Measurements from ENCODE around the gene ESRRB.

The ESRRB gene

GRCh38 chr14:76518366-76518765 is 142.4 kb downstream of the ESRRB start:
- H3K4me1 ChIP-seq (ENCODE audit: insufficient read depth, low read length, poor library complexity, severe bottlenecking), result no peaks in the 10 kb centered on the region
- no peak for TF ChIP-seq CTCF (conservative IDR thresholded peaks at IDR 0.05; ENCODE audit: low read length)
- TF ChIP-seq EZH2phosphoT487 (IDR thresholded peaks at IDR 0.05; ENCODE audit: borderline replicate concordance), result no peak
- no peaks in the 10 kb centered on the region for H3F3A ChIP-seq (ENCODE audit: low read depth)
- no peak overlapping the region for H3K4me3 ChIP-seq (ENCODE audit: low read length, poor library complexity, severe bottlenecking)
- H3K9me2 ChIP-seq (replicated peaks; ENCODE audit: low read depth, low read length), result no peaks in the 10 kb centered on the region
- H3K9me3 ChIP-seq (ENCODE audit: insufficient read depth, low read depth, low read length), result 0 out of 2 replicates have a peak, but pooled peaks cover 2% of the 10 kb centered on the region
- H2AFZ ChIP-seq (ENCODE audit: low read length), result no peak overlapping the region
- H3K27me3 ChIP-seq (ENCODE audit: insufficient read depth, low read length, poor library complexity, severe bottlenecking), result no peaks in the 10 kb centered on the region
- no peaks in the 10 kb centered on the region for H3K36me3 ChIP-seq (ENCODE audit: insufficient read depth, low read length)
- no peak overlapping the region for H3K9ac ChIP-seq (ENCODE audit: low read depth, low read length, poor library complexity, severe bottlenecking)
- H3K4me2 ChIP-seq (ENCODE audit: low read depth, low read length, poor library complexity, severe bottlenecking), result no peak overlapping the region
- no peaks in the 10 kb centered on the region for H4K20me1 ChIP-seq (ENCODE audit: insufficient read depth, low read length, poor library complexity, severe bottlenecking)
- no peaks in the 10 kb centered on the region for H3K79me2 ChIP-seq (ENCODE audit: insufficient read depth, low read length)

- Histone ChIP-seq H3K27me3 (ENCODE audit: insufficient read depth, low read length, poor library complexity, severe bottlenecking) (no peaks in the 10 kb centered on the region), H3K9ac (ENCODE audit: low read depth, low read length, poor library complexity, severe bottlenecking) (no peak overlapping the region), H3K79me2 (ENCODE audit: insufficient read depth, low read length) (no peaks in the 10 kb centered on the region), H3K9me3 (ENCODE audit: insufficient read depth, low read depth, low read length) (0 out of 2 replicates have a peak, but pooled peaks cover 2% of the 10 kb centered on the region), H3K36me3 (ENCODE audit: insufficient read depth, low read length) (no peaks in the 10 kb centered on the region), H3K4me3 (ENCODE audit: low read length, poor library complexity, severe bottlenecking) (no peak overlapping the region), H3K4me2 (ENCODE audit: low read depth, low read length, poor library complexity, severe bottlenecking) (no peak overlapping the region), H3F3A (ENCODE audit: low read depth) (no peaks in the 10 kb centered on the region), H4K20me1 (ENCODE audit: insufficient read depth, low read length, poor library complexity, severe bottlenecking) (no peaks in the 10 kb centered on the region), H3K4me1 (ENCODE audit: insufficient read depth, low read length, poor library complexity, severe bottlenecking) (no peaks in the 10 kb centered on the region), H2AFZ (ENCODE audit: low read length) (no peak overlapping the region), H3K9me2 (replicated peaks; ENCODE audit: low read depth, low read length) (no peaks in the 10 kb centered on the region)
- no peak for TF ChIP-seq CTCF (conservative IDR thresholded peaks at IDR 0.05; ENCODE audit: low read length)
- TF ChIP-seq EZH2phosphoT487 (IDR thresholded peaks at IDR 0.05; ENCODE audit: borderline replicate concordance), result no peak
Observed at GRCh38 chr14:76525106-76525821, 149.3 kb downstream of the ESRRB start.

- Histone ChIP-seq H3K36me3 (ENCODE audit: insufficient read depth, low read length) (no peaks in the 10 kb centered on the region), H2AFZ (ENCODE audit: low read length) (0 out of 2 replicates have a peak overlapping the region, but pooled peaks have one; percentile 2)
Observed at GRCh38 chr14:76531085-76531484, 155.1 kb downstream of the ESRRB start.

More at GRCh38 chr14:76531085-76531484, 155.1 kb downstream of the ESRRB start:
- Histone ChIP-seq H3K4me3 (ENCODE audit: low read length, poor library complexity, severe bottlenecking) (no peak overlapping the region), H3K79me2 (ENCODE audit: insufficient read depth, low read length) (no peaks in the 10 kb centered on the region), H3F3A (ENCODE audit: low read depth) (no peaks in the 10 kb centered on the region), H3K9ac (ENCODE audit: low read depth, low read length, poor library complexity, severe bottlenecking) (no peak overlapping the region), H4K20me1 (ENCODE audit: insufficient read depth, low read length, poor library complexity, severe bottlenecking) (no peaks in the 10 kb centered on the region), H3K27me3 (ENCODE audit: insufficient read depth, low read length, poor library complexity, severe bottlenecking) (no peaks in the 10 kb centered on the region), H3K4me2 (ENCODE audit: low read depth, low read length, poor library complexity, severe bottlenecking) (no peak overlapping the region), H3K9me2 (replicated peaks; ENCODE audit: low read depth, low read length) (no peaks in the 10 kb centered on the region), H3K4me1 (ENCODE audit: insufficient read depth, low read length, poor library complexity, severe bottlenecking) (no peaks in the 10 kb centered on the region), H3K9me3 (ENCODE audit: insufficient read depth, low read depth, low read length) (no peaks in the 10 kb centered on the region)
- no peak for TF ChIP-seq EZH2phosphoT487 (IDR thresholded peaks at IDR 0.05; ENCODE audit: borderline replicate concordance)
- TF ChIP-seq CTCF (conservative IDR thresholded peaks at IDR 0.05; ENCODE audit: low read length), result no peak
